Breast epithelium (tissue), 4 donors: ENCODE data around the gene SHROOM2. TPM values are rescaled to one million over a fixed set of nuclear protein-coding genes. Genes with fewer than 3 reads are reported as not detected.

Experiments
- DNase-seq, 2 donors: peaks; one replicate each; pipeline ENCODE4 v3.0.0-alpha.2; 2019; ENCODE audit warnings: low spot score in 2 of 2
- H3K27ac ChIP-seq, 2 donors: fragments of 200-600 bp; sonication (generic) in 1 of 2; one replicate each; pipeline ENCODE4 v1.5.1; 2016 to 2019; ENCODE audit warnings: mild to moderate bottlenecking in 1 of 2
- H3K27me3 ChIP-seq, 2 donors: fragments of 200-600 bp; sonication (generic) in 1 of 2; one replicate each; pipeline versions ENCODE4 v1.5.1 to v1.6.0; 2017 to 2019; ENCODE audit warnings: control low read depth in 1 of 2, mild to moderate bottlenecking in 1 of 2
- H3K36me3 ChIP-seq: fragments of 200-600 bp; one replicate; pipeline ENCODE4 v1.5.1; 2019
- H3K4me1 ChIP-seq, 2 donors: fragments of 200-600 bp; sonication (generic); one replicate each; pipeline ENCODE4 v1.5.1; 2016 to 2019; ENCODE audit warnings: control low read depth in 1 of 2
- H3K4me3 ChIP-seq, 3 donors: fragments of 200-600 bp; sonication (generic); 1 replicate in 2 of 3; 2 replicates in 1 of 3; pipeline ENCODE4 v1.5.1; 2016 to 2019; ENCODE audit warnings: mild to moderate bottlenecking in 3 of 3, moderate library complexity in 2 of 3
- H3K9me3 ChIP-seq, 2 donors: fragments of 200-600 bp; sonication (generic) in 1 of 2; one replicate each; pipeline ENCODE4 v1.5.1; 2016 to 2019; ENCODE audit warnings: control low read depth in 1 of 2
- POLR2A ChIP-seq: fragments of 450-650 bp; IDR thresholded peaks from one replicate; pipeline ENCODE4 v1.6.1; 2016; ENCODE audit warnings: antibody characterized with exemption, mild to moderate bottlenecking, moderate library complexity
- POLR2AphosphoS5 ChIP-seq, 3 donors: sonication (generic); formaldehyde crosslinking; IDR thresholded peaks; one replicate each; pipeline ENCODE4 v1.6.1; 2017; ENCODE audit warnings: antibody characterized with exemption in 3 of 3
- intact Hi-C: fragments of 100-400 bp; cut with DNase I; formaldehyde crosslinking; loops from one replicate; pipeline ENCODE4 v1.15.1; 2023; ENCODE audit warnings: low total_unique reads
- total RNA-seq, 3 donors: library from RNA; depleted of rRNA; stranded (reverse); fragments of >200 nt; gene quantifications; one replicate each; pipeline ENCODE4 v1.1.0, GENCODE V29; 2016
- TF ChIP-seq, protein P1 (sequence below), 3 donors: fragments of 450-650 bp; IDR thresholded peaks; one replicate each; pipeline ENCODE4 v1.5.1; 2016 to 2017; ENCODE audit warnings: antibody characterized with exemption in 3 of 3, mild to moderate bottlenecking in 3 of 3, moderate library complexity in 3 of 3

SHROOM2 gene
- total RNA-seq, 3 donors from 2014 or later, result 0.48 to 4.5 (median 3.9) TPM

DNA sequence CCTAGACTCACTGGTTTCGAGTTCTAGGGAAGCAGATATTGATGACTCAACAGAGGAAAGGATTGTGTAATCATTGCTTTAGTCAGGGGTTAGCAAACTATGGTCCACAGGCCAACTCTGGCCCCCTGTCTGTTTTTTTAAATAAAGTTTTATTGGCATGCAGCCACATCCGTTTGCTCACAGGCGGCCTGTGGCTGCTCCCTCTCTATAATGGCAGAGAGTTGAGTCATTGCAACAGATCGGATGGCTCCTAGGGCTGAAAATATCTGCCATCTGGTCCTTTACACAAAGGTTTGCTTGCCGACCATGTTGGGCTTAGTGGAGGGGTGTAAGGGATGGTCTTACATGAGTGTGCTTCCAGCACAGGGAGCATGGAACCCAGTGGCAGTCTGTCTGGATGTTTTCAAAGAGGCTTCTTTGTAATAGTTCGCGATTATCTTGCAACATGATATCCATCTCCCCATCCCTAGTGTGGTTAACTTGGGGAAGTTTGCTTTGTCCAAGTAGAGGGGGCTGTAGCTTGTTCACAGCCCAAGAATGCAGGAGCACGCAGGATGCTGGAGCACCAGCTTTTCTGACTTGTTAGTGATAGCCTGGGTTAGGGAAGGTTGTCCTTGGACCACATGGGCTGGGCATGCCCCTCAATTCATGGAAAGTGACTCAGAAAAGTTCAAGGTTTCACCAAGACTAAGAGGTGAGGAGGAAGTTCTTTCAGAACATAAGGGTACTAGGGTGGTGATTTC, 121.6 kb downstream of the SHROOM2 start:
- H3K36me3 ChIP-seq, result no peaks in the 10 kb centered on the region
- intact Hi-C loops, result no loop called here
- H3K27me3 ChIP-seq, result peaks cover 0 to 8% of the 10 kb centered on the region in 2 donors
- no peaks in the 10 kb centered on the region for H3K4me1 ChIP-seq
- TF ChIP-seq, protein P1, sequence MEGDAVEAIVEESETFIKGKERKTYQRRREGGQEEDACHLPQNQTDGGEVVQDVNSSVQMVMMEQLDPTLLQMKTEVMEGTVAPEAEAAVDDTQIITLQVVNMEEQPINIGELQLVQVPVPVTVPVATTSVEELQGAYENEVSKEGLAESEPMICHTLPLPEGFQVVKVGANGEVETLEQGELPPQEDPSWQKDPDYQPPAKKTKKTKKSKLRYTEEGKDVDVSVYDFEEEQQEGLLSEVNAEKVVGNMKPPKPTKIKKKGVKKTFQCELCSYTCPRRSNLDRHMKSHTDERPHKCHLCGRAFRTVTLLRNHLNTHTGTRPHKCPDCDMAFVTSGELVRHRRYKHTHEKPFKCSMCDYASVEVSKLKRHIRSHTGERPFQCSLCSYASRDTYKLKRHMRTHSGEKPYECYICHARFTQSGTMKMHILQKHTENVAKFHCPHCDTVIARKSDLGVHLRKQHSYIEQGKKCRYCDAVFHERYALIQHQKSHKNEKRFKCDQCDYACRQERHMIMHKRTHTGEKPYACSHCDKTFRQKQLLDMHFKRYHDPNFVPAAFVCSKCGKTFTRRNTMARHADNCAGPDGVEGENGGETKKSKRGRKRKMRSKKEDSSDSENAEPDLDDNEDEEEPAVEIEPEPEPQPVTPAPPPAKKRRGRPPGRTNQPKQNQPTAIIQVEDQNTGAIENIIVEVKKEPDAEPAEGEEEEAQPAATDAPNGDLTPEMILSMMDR (IDR thresholded peaks at IDR 0.05), result no peak
- TF ChIP-seq POLR2A (no peak), POLR2AphosphoS5 (IDR thresholded peaks at IDR 0.05) (no peak)
- DNase-seq, result no peak
- H3K27ac ChIP-seq, result no peak overlapping the region
- H3K4me3 ChIP-seq, result no peak overlapping the region
- no peaks in the 10 kb centered on the region for H3K9me3 ChIP-seq

DNA sequence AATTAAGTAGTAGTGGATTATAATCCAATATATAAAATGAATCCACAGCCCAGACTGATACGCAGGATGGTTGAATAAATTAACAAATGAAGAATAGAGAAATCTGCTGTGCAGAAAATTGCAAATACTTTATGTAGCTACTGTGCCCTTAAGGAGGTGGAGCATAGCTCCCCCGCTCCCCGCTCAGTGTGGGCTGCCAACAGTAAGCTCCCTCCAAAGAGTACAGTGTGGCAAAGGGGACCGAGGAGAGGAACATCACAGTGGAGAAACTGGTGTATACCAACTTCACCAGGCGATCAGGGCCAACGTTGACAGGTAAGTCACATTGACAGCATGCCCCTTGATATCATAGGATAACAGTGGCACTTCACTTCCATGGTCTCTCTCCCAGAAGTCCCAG, 123.0 kb downstream of the SHROOM2 start:
- no peaks in the 10 kb centered on the region for H3K4me1 ChIP-seq
- no peak overlapping the region for H3K27ac ChIP-seq
- H3K27me3 ChIP-seq, result peaks cover 0 to 8% of the 10 kb centered on the region in 2 donors
- no peak overlapping the region for H3K4me3 ChIP-seq
- H3K36me3 ChIP-seq, result no peaks in the 10 kb centered on the region
- H3K9me3 ChIP-seq, result no peaks in the 10 kb centered on the region
- no peak for DNase-seq
- intact Hi-C loops, result no loop called here
- TF ChIP-seq, protein P1 (IDR thresholded peaks at IDR 0.05), result no peak
- no peak for TF ChIP-seq POLR2A
- no peak for TF ChIP-seq POLR2AphosphoS5 (IDR thresholded peaks at IDR 0.05)

DNA sequence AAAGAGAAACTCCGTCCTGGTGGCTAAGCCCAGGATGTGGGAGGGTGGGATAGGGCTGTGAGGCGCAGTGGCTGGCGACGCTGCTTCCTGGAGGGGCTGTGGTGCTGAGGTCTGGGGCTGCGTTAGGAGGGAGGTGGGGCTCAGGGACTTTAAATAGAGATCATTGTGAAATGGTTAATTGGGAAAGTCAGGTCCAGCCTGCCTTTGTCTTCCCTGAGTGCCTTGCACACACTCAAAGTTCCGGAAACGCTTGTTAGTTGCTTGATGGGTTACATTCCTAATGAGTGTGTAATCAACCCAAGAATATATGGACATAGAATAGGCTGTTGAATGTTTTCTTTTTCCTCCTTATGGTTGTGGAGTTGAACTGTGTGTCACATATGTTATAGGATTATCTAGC, 125.3 kb downstream of the SHROOM2 start:
- intact Hi-C loops, result no loop called here
- Histone ChIP-seq H3K36me3 (no peaks in the 10 kb centered on the region), H3K27ac (no peak overlapping the region), H3K9me3 (no peaks in the 10 kb centered on the region), H3K4me3 (no peak overlapping the region), H3K27me3 (peaks cover 0 to 9% of the 10 kb centered on the region in 2 donors), H3K4me1 (no peaks in the 10 kb centered on the region)
- TF ChIP-seq POLR2A (no peak), POLR2AphosphoS5 (IDR thresholded peaks at IDR 0.05) (no peak)
- TF ChIP-seq, protein P1 (IDR thresholded peaks at IDR 0.05), result no peak
- no peak for DNase-seq

DNA sequence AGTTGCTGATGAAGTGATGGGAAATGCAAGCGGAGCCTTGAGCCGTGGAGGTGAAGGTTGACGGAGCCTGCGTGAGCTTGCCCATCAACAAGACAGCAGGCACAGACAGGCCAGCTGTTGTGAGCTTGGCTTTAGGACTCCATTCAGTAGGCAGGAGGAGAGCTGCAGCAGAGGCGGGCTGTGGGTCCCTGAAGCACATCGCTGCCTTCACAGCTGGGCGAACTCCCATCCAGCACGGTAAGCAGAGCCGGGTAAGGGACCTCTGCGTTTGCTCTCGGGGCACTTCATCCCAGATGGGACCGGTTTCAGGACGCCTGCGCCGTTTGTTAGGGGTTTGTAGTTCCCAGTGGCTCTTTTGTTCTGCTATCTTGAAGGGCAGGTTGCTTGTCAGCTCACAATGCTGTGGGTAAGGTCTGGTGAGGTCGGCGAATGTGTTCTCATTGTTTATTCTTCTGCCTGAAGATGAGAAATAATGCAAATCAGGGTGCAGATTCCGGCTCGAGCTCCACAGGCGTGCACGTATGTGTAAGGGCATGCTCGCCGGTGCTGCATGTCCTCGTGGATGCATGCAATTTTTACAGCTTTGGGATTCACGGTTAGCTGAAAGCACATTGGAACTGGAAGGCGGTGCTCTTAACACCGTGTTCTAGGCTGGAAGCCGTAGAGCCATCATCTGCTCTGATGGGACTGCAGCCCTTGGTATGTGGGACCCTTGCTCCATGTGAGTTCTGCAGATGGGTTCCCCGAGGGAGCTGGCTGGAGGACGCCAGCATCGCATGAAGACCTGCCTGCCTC, 126.3 kb downstream of the SHROOM2 start:
- Histone ChIP-seq H3K27me3 (peaks cover 0 to 9% of the 10 kb centered on the region in 2 donors), H3K36me3 (no peaks in the 10 kb centered on the region), H3K4me3 (peak overlapping the region in 2 of 3 donors; percentile 7 to 41), H3K9me3 (no peaks in the 10 kb centered on the region), H3K4me1 (no peaks in the 10 kb centered on the region), H3K27ac (no peak overlapping the region)
- no peak for DNase-seq
- TF ChIP-seq POLR2A (no peak), POLR2AphosphoS5 (IDR thresholded peaks at IDR 0.05) (no peak)
- TF ChIP-seq, protein P1 (IDR thresholded peaks at IDR 0.05), result no peak
- intact Hi-C loops, result no loop called here

DNA sequence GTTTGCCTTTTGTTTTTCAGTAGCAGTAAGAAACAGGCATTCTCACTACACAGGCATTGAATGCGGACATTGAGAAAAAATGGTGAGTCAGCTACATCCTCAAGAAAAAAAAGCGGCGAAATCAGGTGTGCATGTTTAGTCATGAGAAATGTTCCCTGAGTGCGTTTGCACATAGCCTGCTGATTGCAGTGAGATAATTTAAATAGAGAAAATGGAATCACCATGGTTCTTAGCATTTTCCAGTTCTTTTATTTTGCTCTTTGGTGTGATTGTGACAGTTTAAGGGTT, 126.9 kb downstream of the SHROOM2 start:
- TF ChIP-seq POLR2AphosphoS5 (IDR thresholded peaks at IDR 0.05), result no peak
- TF ChIP-seq, protein P1 (IDR thresholded peaks at IDR 0.05), result no peak
- TF ChIP-seq POLR2A, result no peak
- Histone ChIP-seq H3K9me3 (no peaks in the 10 kb centered on the region), H3K36me3 (no peaks in the 10 kb centered on the region), H3K4me1 (no peaks in the 10 kb centered on the region), H3K27me3 (peaks cover 0 to 14% of the 10 kb centered on the region in 2 donors), H3K4me3 (peak overlapping the region in 2 of 3 donors; percentile 7 to 41), H3K27ac (no peak overlapping the region)
- intact Hi-C loops, result no loop called here
- DNase-seq, result no peak
